Sigmoid colon (tissue), 7 donors: Measurements from ENCODE around the gene TSPAN14. TPM values are rescaled to one million over a fixed set of nuclear protein-coding genes. Genes with fewer than 3 reads are reported as not detected.

ENCODE experiments used
- DNase-seq: peaks from one replicate; pipeline ENCODE4 v3.0.0-alpha.2; 2019
- H3K27ac ChIP-seq, 4 donors: fragments of 200-600 bp; sonication (generic); one replicate each; pipeline ENCODE4 v1.5.1; 2016 to 2019; ENCODE audit warnings: mild to moderate bottlenecking in 1 of 4
- H3K27me3 ChIP-seq, 3 donors: fragments of 200-600 bp; sonication (generic); one replicate each; pipeline ENCODE4 v1.5.1; 2019; ENCODE audit warnings: mild to moderate bottlenecking in 1 of 3
- H3K36me3 ChIP-seq, 4 donors: fragments of 200-600 bp; sonication (generic); one replicate each; pipeline ENCODE4 v1.5.1; 2016 to 2019
- H3K4me1 ChIP-seq, 4 donors: fragments of 200-600 bp; sonication (generic); one replicate each; pipeline ENCODE4 v1.5.1; 2017 to 2019
- H3K4me3 ChIP-seq, 4 donors: fragments of 200-600 bp; sonication (generic); one replicate each; pipeline ENCODE4 v1.5.1; 2017 to 2019; ENCODE audit warnings: mild to moderate bottlenecking in 2 of 4, moderate library complexity in 1 of 4
- H3K9me3 ChIP-seq, 4 donors: fragments of 200-600 bp in 3 of 4; sonication (generic) in 3 of 4; one replicate each; pipeline versions ENCODE4 v1.5.1 to v1.6.1; 2013 to 2019
- CTCF ChIP-seq, 4 experiments: fragments of 450-650 bp in 3 of 4; fragments of 200-600 bp in 1 of 4; IDR thresholded peaks; one replicate each; pipeline ENCODE4 v1.5.1; 2016 to 2019; ENCODE audit warnings: antibody characterized with exemption in 4 of 4, mild to moderate bottlenecking in 3 of 4, moderate library complexity in 2 of 4
- EP300 ChIP-seq, 4 donors: sonication (generic); formaldehyde crosslinking; IDR thresholded peaks; one replicate each; pipeline ENCODE4 v1.6.1; 2017; ENCODE audit warnings: antibody characterized with exemption in 4 of 4
- POLR2A ChIP-seq, 2 donors: fragments of 450-650 bp; IDR thresholded peaks; one replicate each; pipeline ENCODE4 v1.6.1; 2016; ENCODE audit warnings: antibody characterized with exemption in 2 of 2, mild to moderate bottlenecking in 2 of 2, moderate library complexity in 2 of 2
- POLR2AphosphoS5 ChIP-seq, 4 donors: sonication (generic); formaldehyde crosslinking; IDR thresholded peaks; one replicate each; pipeline ENCODE4 v1.6.1; 2017; ENCODE audit warnings: antibody characterized with exemption in 4 of 4
- WGBS, 2 donors: extraction: QIAGEN DNeasy Blood & Tissue Kit; methylation state at CpG; one replicate each; pipeline ENCODE4 v1.1.7; 2013; 5-methylcytosine and 5-hydroxymethylcytosine counted together
- intact Hi-C: fragments of 100-400 bp; cut with DNase I; formaldehyde crosslinking; loops from one replicate; pipeline ENCODE4 v1.15.1; 2023
- polyA plus RNA-seq, 3 donors: library from polyadenylated mRNA; stranded (reverse); fragments of 200-250 nt; gene quantifications; one replicate each; pipeline ENCODE4 v1.2.3, GENCODE V29; 2013
- total RNA-seq, 4 donors: library from RNA; depleted of rRNA; stranded (reverse); fragments of >200 nt; gene quantifications; one replicate each; pipeline ENCODE4 v1.1.0, GENCODE V29; 2016
- donor health status: healthy with polysubstance abuse.
- donor health status: Bipolar disorder and iron deficiency.
- donor health status: healthy.

The TSPAN14 gene
- total and polyA plus RNA-seq, 7 donors, result 12.0 to 67.3 (median 23.5) TPM

DNA sequence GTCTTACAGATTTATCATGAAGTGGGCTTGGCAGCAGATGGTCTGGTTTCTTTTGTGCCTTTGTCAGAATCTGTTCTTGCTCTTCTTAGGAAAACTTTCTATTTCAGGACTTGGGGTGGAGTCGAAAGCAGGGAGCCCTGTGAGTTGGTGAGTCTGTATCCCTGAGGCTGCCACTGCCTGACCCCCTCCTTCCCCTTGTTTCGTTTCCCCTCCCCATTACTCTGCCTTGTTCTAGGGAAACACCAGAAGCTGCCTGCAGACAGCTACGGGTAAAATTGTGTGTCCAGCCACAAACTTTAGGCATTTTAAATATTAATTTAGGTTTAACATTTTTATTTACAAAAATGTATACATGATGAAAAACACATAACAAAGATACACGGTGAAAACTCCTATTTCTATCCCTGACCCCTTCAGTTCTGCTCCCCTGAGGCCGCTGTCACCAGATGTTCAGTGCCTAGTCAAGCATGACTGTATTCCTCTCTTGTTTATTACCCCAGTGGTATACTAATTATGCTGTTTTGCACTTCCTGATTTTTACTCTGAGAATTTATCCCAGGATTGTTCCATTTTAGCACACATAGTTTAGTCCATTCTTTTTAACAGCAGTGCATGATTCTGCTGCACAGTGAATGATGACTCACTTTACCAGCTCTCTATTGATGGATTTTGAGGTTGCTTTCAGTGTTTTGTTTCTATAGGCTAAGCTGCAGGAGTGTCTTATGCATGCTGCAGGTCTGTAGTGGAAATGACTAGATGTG, 9.1 kb downstream of the TSPAN14 start:
- Histone ChIP-seq H3K27ac (peak overlapping the region; percentile 72 to 79 (median 74)), H3K4me1 (peaks cover 0 to 99% (median 88%) of the 10 kb centered on the region in 4 donors), H3K36me3 (no peaks in the 10 kb centered on the region), H3K9me3 (no peaks in the 10 kb centered on the region), H3K27me3 (no peaks in the 10 kb centered on the region), H3K4me3 (peak overlapping the region in 1 of 4 donors; percentile 5)
- WGBS, 2 donors, result 22 to 26% methylated on average over 5 of the region's 5 CpGs
- TF ChIP-seq EP300 (IDR thresholded peaks at IDR 0.05), result no peak
- DNase-seq, result peak; percentile 59
- intact Hi-C loops, result no loop called here

GRCh38 chr10:80463868-80464267, 9.8 kb downstream of the TSPAN14 start:
- peaks cover 0 to 97% (median 89%) of the 10 kb centered on the region in 4 donors for H3K4me1 ChIP-seq
- DNase-seq, result peak; percentile 62
- H3K27ac ChIP-seq, result peak overlapping the region; percentile 72 to 79 (median 74)
- no peaks in the 10 kb centered on the region for H3K9me3 ChIP-seq
- peaks cover 0 to 4% (median 0%) of the 10 kb centered on the region in 4 donors for H3K36me3 ChIP-seq
- no peaks in the 10 kb centered on the region for H3K27me3 ChIP-seq
- no peak overlapping the region for H3K4me3 ChIP-seq
- 83 to 89% methylated on average over 10 of the region's 10 CpGs for WGBS, 2 donors
- intact Hi-C loops, result no loop called here
- TF ChIP-seq POLR2AphosphoS5 (IDR thresholded peaks at IDR 0.05) (no peak), CTCF (IDR thresholded peaks at IDR 0.05) (no peak), EP300 (IDR thresholded peaks at IDR 0.05) (no peak), POLR2A (IDR thresholded peaks at IDR 0.05) (no peak)

DNA sequence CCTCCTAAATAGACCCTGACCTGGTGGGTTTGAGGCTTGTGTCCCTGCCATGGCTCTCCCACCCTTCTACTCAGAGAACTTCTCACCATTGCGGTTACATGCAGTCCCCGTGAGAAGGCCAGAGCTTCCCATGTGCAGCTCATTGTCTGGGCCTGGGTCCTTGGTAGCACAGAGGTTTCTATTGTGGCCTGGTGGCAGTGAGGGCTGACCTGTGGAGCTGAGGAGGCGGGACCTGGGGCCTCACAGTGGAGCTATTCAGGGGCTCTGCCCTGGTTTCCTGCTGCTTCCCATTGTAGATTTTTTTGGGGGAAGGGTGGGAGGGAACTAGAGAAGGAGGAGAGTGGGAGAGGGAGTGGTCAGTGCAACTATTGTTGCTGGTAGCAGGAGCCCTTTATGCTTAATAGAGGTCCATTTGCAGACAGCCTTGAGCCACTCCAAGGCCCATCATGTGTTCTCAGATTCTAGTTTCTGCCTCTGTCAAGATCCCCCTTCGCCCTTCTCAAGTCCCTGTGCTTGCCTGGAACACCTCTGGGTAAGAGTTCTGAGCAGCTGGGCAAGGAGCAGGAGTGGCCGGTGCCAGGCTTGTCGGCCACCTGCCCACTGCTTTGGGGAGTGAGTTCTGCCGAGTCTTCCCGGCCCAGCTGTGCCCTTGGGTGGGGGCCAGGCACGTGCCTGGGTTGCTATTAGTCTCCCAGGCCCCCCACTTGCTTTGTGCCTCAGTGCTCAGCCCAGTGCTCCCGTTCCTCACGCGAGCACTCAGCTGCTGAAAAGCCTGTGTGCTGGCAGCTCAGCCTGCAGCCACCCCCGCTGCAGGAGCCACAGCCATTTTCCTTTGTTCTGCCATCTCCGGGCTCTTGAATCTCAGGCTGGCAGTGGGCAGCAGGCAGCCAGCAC, 10.7 kb downstream of the TSPAN14 start:
- Histone ChIP-seq H3K9me3 (no peaks in the 10 kb centered on the region), H3K36me3 (peaks cover 0 to 7% (median 0%) of the 10 kb centered on the region in 4 donors), H3K27ac (peak overlapping the region; percentile 72 to 79 (median 74)), H3K4me1 (peaks cover 0 to 93% (median 86%) of the 10 kb centered on the region in 4 donors), H3K27me3 (no peaks in the 10 kb centered on the region), H3K4me3 (peak overlapping the region in 2 of 4 donors; percentile 16 to 17)
- no peak for TF ChIP-seq EP300 (IDR thresholded peaks at IDR 0.05)
- no peak for TF ChIP-seq POLR2A (IDR thresholded peaks at IDR 0.05)
- no peak for TF ChIP-seq POLR2AphosphoS5 (IDR thresholded peaks at IDR 0.05)
- TF ChIP-seq CTCF (IDR thresholded peaks at IDR 0.05), result no peak
- no peak for DNase-seq
- 28 to 47% methylated on average over 14 of the region's 14 CpGs for WGBS, 2 donors
- intact Hi-C loops, result no loop called here

DNA sequence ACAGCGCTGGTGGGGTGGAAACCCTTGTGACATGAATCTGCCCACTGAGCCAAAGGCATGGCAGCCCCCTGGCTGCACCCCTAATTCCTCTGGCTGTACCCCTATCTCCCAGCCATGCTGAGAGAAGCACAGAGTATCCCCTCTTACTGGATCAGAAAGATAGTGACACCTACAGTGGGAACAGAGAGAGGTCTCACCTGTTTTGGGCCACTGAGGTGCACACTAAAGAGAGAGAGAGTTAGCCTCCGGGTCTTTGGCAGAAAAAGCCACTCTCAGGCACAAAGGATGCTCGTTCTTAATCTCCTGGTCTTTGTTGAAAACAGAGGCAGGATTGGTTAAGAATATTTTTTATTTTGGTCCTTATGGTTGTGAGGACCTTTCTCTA, 11.3 kb downstream of the TSPAN14 start:
- peaks cover 0 to 87% (median 80%) of the 10 kb centered on the region in 4 donors for H3K4me1 ChIP-seq
- peak overlapping the region; percentile 72 to 79 (median 74) for H3K27ac ChIP-seq
- peaks cover 0 to 13% (median 0%) of the 10 kb centered on the region in 4 donors for H3K36me3 ChIP-seq
- H3K4me3 ChIP-seq, result peak overlapping the region in 2 of 4 donors; percentile 16 to 17
- no peaks in the 10 kb centered on the region for H3K27me3 ChIP-seq
- no peak for DNase-seq
- WGBS, 2 donors, result 59 to 70% methylated on average over 3 of the region's 3 CpGs
- intact Hi-C loops, result no loop called here
- no peak for TF ChIP-seq EP300 (IDR thresholded peaks at IDR 0.05)
- TF ChIP-seq POLR2A (IDR thresholded peaks at IDR 0.05), result no peak
- TF ChIP-seq CTCF (IDR thresholded peaks at IDR 0.05), result no peak
- no peak for TF ChIP-seq POLR2AphosphoS5 (IDR thresholded peaks at IDR 0.05)
- H3K9me3 ChIP-seq, result no peaks in the 10 kb centered on the region
